ENCODE measurements around the gene TINCR.

- TF ChIP-seq CTCF (conservative IDR thresholded peaks at IDR 0.05 in 1 of 2, IDR thresholded peaks at IDR 0.05 in 1 of 2; ENCODE audit: extremely low read depth in 1 of 2, insufficient read depth in 1 of 2, low read depth in 1 of 2, low read length in 2 of 2) (peak in 1 of 2 donors; percentile 28), EZH2 (IDR thresholded peaks at IDR 0.05; ENCODE audit: borderline replicate concordance, low read length) (no peak)
Observed at GRCh38 chr19:5515737-5516136, 52.0 kb downstream of the TINCR start.
